PC-9 (cell line): ENCODE measurements around the gene UBAP2.

Source experiments
- CTCF ChIP-seq: fragments of 200-600 bp; sonication (generic); conservative IDR thresholded peaks from 2 replicates; pipeline ENCODE4 v1.6.1; 2017; ENCODE audit warnings: mixed run types, antibody characterized with exemption, mild to moderate bottlenecking, moderate library complexity
- EZH2 ChIP-seq: fragments of 200-600 bp; sonication (generic); IDR thresholded peaks from 2 replicates; pipeline ENCODE4 v1.8.0; 2017; ENCODE audit warnings: antibody characterized with exemption, low read depth

- TF ChIP-seq CTCF: no peak
- TF ChIP-seq EZH2: no peak
Observed at GRCh38 chr9:34001951-34002350, 46.7 kb downstream of the UBAP2 start.
